ENCODE results near the gene BAZ2B.

- no peak for TF ChIP-seq CTCF (IDR thresholded peaks at IDR 0.05)
- TF ChIP-seq EZH2 (IDR thresholded peaks at IDR 0.05), result no peak
These were observed 166.2 kb downstream of the BAZ2B start for GRCh38 chr2:159450180-159450579.
